RWPE2 (cell line): ENCODE data around the gene DIPK1C.

Experiments used
- ATAC-seq: fragments of 200-7000 bp; cut with Tn5 transposase; 3 replicates; pipeline ENCODE4 v1.9.1; 2021; ENCODE audit warnings: low read depth
- DNase-seq: peaks from one replicate; pipeline ENCODE4 v3.0.0-alpha.2; 2020; ENCODE audit warnings: low spot score
- H3K27ac ChIP-seq: fragments of 450-650 bp; 2 replicates; pipeline ENCODE4 v1.5.1; 2017; ENCODE audit warnings: mild to moderate bottlenecking; ENCODE audit not compliant: poor library complexity, severe bottlenecking
- H3K27me3 ChIP-seq: fragments of 250-450 bp; sonication (Bioruptor Pico); 2 replicates; pipeline ENCODE4 v1.5.1; 2021; ENCODE audit warnings: mild to moderate bottlenecking, moderate library complexity; ENCODE audit not compliant: insufficient read depth, poor library complexity, severe bottlenecking
- H3K36me3 ChIP-seq: fragments of 250-450 bp; sonication (Bioruptor Pico); 2 replicates; pipeline ENCODE4 v1.5.1; 2020; ENCODE audit warnings: low read depth, mild to moderate bottlenecking, moderate library complexity
- H3K4me1 ChIP-seq: fragments of 250-450 bp; sonication (Bioruptor Pico); 2 replicates; pipeline ENCODE4 v1.5.1; 2021; ENCODE audit warnings: mild to moderate bottlenecking, moderate library complexity; ENCODE audit not compliant: insufficient read depth, poor library complexity, severe bottlenecking
- H3K4me3 ChIP-seq: fragments of 250-450 bp; sonication (Bioruptor Pico); 2 replicates; pipeline ENCODE4 v1.5.1; 2021; ENCODE audit warnings: mild to moderate bottlenecking, moderate library complexity; ENCODE audit not compliant: severe bottlenecking
- H3K9me3 ChIP-seq: fragments of 250-450 bp; sonication (Bioruptor Pico); 2 replicates; pipeline ENCODE4 v1.5.1; 2021; ENCODE audit warnings: mild to moderate bottlenecking, moderate library complexity; ENCODE audit not compliant: severe bottlenecking
- CTCF ChIP-seq: fragments of 450-650 bp; IDR thresholded peaks from one replicate; pipeline ENCODE4 v1.5.1; 2017; ENCODE audit warnings: mild to moderate bottlenecking, moderate library complexity; ENCODE audit not compliant: poor library complexity, severe bottlenecking

The DIPK1C gene

GRCh38 chr18:74447404-74448152 lies 9.5 kb downstream of the DIPK1C start:
- TF ChIP-seq CTCF = no peak
- H3K4me1 ChIP-seq = no peaks in the 10 kb centered on the region
- peaks cover 12% of the 10 kb centered on the region for H3K27me3 ChIP-seq
- no peak overlapping the region for H3K4me3 ChIP-seq
- H3K27ac ChIP-seq = no peak overlapping the region
- no peak for ATAC-seq
- DNase-seq = no peak
- H3K36me3 ChIP-seq = no peaks in the 10 kb centered on the region
- H3K9me3 ChIP-seq = no peaks in the 10 kb centered on the region

- no peak for TF ChIP-seq CTCF
- ATAC-seq (no peak), DNase-seq (no peak)
- Histone ChIP-seq H3K27me3 (peaks cover 10% of the 10 kb centered on the region), H3K27ac (no peak overlapping the region), H3K4me1 (no peaks in the 10 kb centered on the region), H3K36me3 (no peaks in the 10 kb centered on the region), H3K9me3 (no peaks in the 10 kb centered on the region), H3K4me3 (no peak overlapping the region)
Measured at GRCh38 chr18:74446631-74447403, 10.3 kb downstream of the DIPK1C start.

GRCh38 chr18:74446178-74446577 lies 10.9 kb downstream of the DIPK1C start:
- Histone ChIP-seq H3K27ac (no peak overlapping the region), H3K4me3 (no peak overlapping the region), H3K9me3 (no peaks in the 10 kb centered on the region), H3K36me3 (no peaks in the 10 kb centered on the region), H3K4me1 (no peaks in the 10 kb centered on the region), H3K27me3 (peaks cover 6% of the 10 kb centered on the region)
- DNase-seq = no peak
- no peak for ATAC-seq
- TF ChIP-seq CTCF = no peak

- Histone ChIP-seq H3K36me3 (no peaks in the 10 kb centered on the region), H3K4me3 (no peak overlapping the region), H3K27ac (no peak overlapping the region), H3K4me1 (no peaks in the 10 kb centered on the region), H3K9me3 (no peaks in the 10 kb centered on the region), H3K27me3 (peaks cover 6% of the 10 kb centered on the region)
- ATAC-seq (no peak), DNase-seq (no peak)
- TF ChIP-seq CTCF = no peak
Measured at GRCh38 chr18:74445585-74445984, 11.5 kb downstream of the DIPK1C start.

GRCh38 chr18:74444104-74444503 lies 13.0 kb downstream of the DIPK1C start:
- no peak for ATAC-seq
- H3K27ac ChIP-seq = no peak overlapping the region
- peaks cover 6% of the 10 kb centered on the region for H3K27me3 ChIP-seq

More at GRCh38 chr18:74444104-74444503, 13.0 kb downstream of the DIPK1C start:
- no peaks in the 10 kb centered on the region for H3K36me3 ChIP-seq
- TF ChIP-seq CTCF = no peak
- no peaks in the 10 kb centered on the region for H3K4me1 ChIP-seq
- DNase-seq = no peak
- H3K4me3 ChIP-seq = no peak overlapping the region
- H3K9me3 ChIP-seq = no peaks in the 10 kb centered on the region
